ENCODE results near the gene MAPKAP1.

Gene MAPKAP1

GRCh38 chr9:125396799-125397198 lies 310.2 kb downstream of the MAPKAP1 start:
- Histone ChIP-seq H3K36me3 (ENCODE audit: insufficient read depth, low read length) (no peaks in the 10 kb centered on the region), H3K9ac (ENCODE audit: low read depth, low read length) (no peak overlapping the region), H3K4me2 (ENCODE audit: insufficient read depth, low read length) (no peak overlapping the region), H4K20me1 (ENCODE audit: insufficient read depth, low read length) (no peaks in the 10 kb centered on the region), H3K27ac (ENCODE audit: low read length) (no peak overlapping the region), H2AFZ (ENCODE audit: low read depth, low read length) (no peak overlapping the region), H3K27me3 (ENCODE audit: insufficient read depth, low read length, poor library complexity) (no peaks in the 10 kb centered on the region), H3K79me2 (ENCODE audit: insufficient read depth, low read length) (no peaks in the 10 kb centered on the region), H3K9me3 (ENCODE audit: insufficient read depth, low read length, severe bottlenecking) (no peaks in the 10 kb centered on the region), H3K4me3 (ENCODE audit: low read depth in 1 of 2, low read length in 2 of 2) (no peak overlapping the region), H3K4me1 (ENCODE audit: insufficient read depth, low read length) (no peaks in the 10 kb centered on the region)
- no peak for ATAC-seq (ENCODE audit: insufficient read depth, low read depth)
- no peak for DNase-seq
- no peak for TF ChIP-seq CTCF (IDR thresholded peaks at IDR 0.05; ENCODE audit: borderline replicate concordance, extremely low read depth, low read length, poor library complexity, severe bottlenecking)
- TF ChIP-seq EZH2 (IDR thresholded peaks at IDR 0.05; ENCODE audit: borderline replicate concordance, low read depth, low read length, severe bottlenecking) = no peak

GRCh38 chr9:125393426-125393825 lies 313.6 kb downstream of the MAPKAP1 start:
- Histone ChIP-seq H3K27ac (ENCODE audit: low read length) (no peak overlapping the region), H3K27me3 (ENCODE audit: insufficient read depth, low read length, poor library complexity) (no peaks in the 10 kb centered on the region), H2AFZ (ENCODE audit: low read depth, low read length) (no peak overlapping the region), H3K9ac (ENCODE audit: low read depth, low read length) (no peak overlapping the region), H3K4me2 (ENCODE audit: insufficient read depth, low read length) (no peak overlapping the region), H3K79me2 (ENCODE audit: insufficient read depth, low read length) (no peaks in the 10 kb centered on the region), H3K9me3 (ENCODE audit: insufficient read depth, low read length, severe bottlenecking) (no peaks in the 10 kb centered on the region), H3K4me3 (ENCODE audit: low read depth in 1 of 2, low read length in 2 of 2) (no peak overlapping the region), H4K20me1 (ENCODE audit: insufficient read depth, low read length) (no peaks in the 10 kb centered on the region), H3K4me1 (ENCODE audit: insufficient read depth, low read length) (no peaks in the 10 kb centered on the region), H3K36me3 (ENCODE audit: insufficient read depth, low read length) (no peaks in the 10 kb centered on the region)
- DNase-seq = no peak
- no peak for ATAC-seq (ENCODE audit: insufficient read depth, low read depth)
- no peak for TF ChIP-seq EZH2 (IDR thresholded peaks at IDR 0.05; ENCODE audit: borderline replicate concordance, low read depth, low read length, severe bottlenecking)
- no peak for TF ChIP-seq CTCF (IDR thresholded peaks at IDR 0.05; ENCODE audit: borderline replicate concordance, extremely low read depth, low read length, poor library complexity, severe bottlenecking)

- ATAC-seq (ENCODE audit: insufficient read depth, low read depth) (no peak), DNase-seq (no peak)
- Histone ChIP-seq H3K4me2 (ENCODE audit: insufficient read depth, low read length) (no peak overlapping the region), H2AFZ (ENCODE audit: low read depth, low read length) (no peak overlapping the region), H3K9me3 (ENCODE audit: insufficient read depth, low read length, severe bottlenecking) (no peaks in the 10 kb centered on the region), H3K79me2 (ENCODE audit: insufficient read depth, low read length) (no peaks in the 10 kb centered on the region), H3K27me3 (ENCODE audit: insufficient read depth, low read length, poor library complexity) (no peaks in the 10 kb centered on the region), H3K4me1 (ENCODE audit: insufficient read depth, low read length) (no peaks in the 10 kb centered on the region), H3K36me3 (ENCODE audit: insufficient read depth, low read length) (no peaks in the 10 kb centered on the region), H4K20me1 (ENCODE audit: insufficient read depth, low read length) (no peaks in the 10 kb centered on the region), H3K4me3 (ENCODE audit: low read depth in 1 of 2, low read length in 2 of 2) (no peak overlapping the region), H3K9ac (ENCODE audit: low read depth, low read length) (no peak overlapping the region), H3K27ac (ENCODE audit: low read length) (no peak overlapping the region)
- TF ChIP-seq EZH2 (IDR thresholded peaks at IDR 0.05; ENCODE audit: borderline replicate concordance, low read depth, low read length, severe bottlenecking) (no peak), CTCF (IDR thresholded peaks at IDR 0.05; ENCODE audit: borderline replicate concordance, extremely low read depth, low read length, poor library complexity, severe bottlenecking) (no peak)
Measured at GRCh38 chr9:125391704-125392103, 315.3 kb downstream of the MAPKAP1 start.

- H3K9me3 ChIP-seq (ENCODE audit: insufficient read depth, low read length, severe bottlenecking) = no peaks in the 10 kb centered on the region
- ATAC-seq (ENCODE audit: insufficient read depth, low read depth) = no peak
- H3K4me1 ChIP-seq (ENCODE audit: insufficient read depth, low read length) = no peaks in the 10 kb centered on the region
- H3K9ac ChIP-seq (ENCODE audit: low read depth, low read length) = no peak overlapping the region
- no peaks in the 10 kb centered on the region for H3K36me3 ChIP-seq (ENCODE audit: insufficient read depth, low read length)
- H2AFZ ChIP-seq (ENCODE audit: low read depth, low read length) = no peak overlapping the region
- TF ChIP-seq CTCF (IDR thresholded peaks at IDR 0.05; ENCODE audit: borderline replicate concordance, extremely low read depth, low read length, poor library complexity, severe bottlenecking) (no peak), EZH2 (IDR thresholded peaks at IDR 0.05; ENCODE audit: borderline replicate concordance, low read depth, low read length, severe bottlenecking) (no peak)
- H3K4me2 ChIP-seq (ENCODE audit: insufficient read depth, low read length) = no peak overlapping the region
- H3K4me3 ChIP-seq (ENCODE audit: low read depth in 1 of 2, low read length in 2 of 2) = no peak overlapping the region
- H4K20me1 ChIP-seq (ENCODE audit: insufficient read depth, low read length) = no peaks in the 10 kb centered on the region
- H3K79me2 ChIP-seq (ENCODE audit: insufficient read depth, low read length) = no peaks in the 10 kb centered on the region
- no peak overlapping the region for H3K27ac ChIP-seq (ENCODE audit: low read length)
- DNase-seq = no peak
- H3K27me3 ChIP-seq (ENCODE audit: insufficient read depth, low read length, poor library complexity) = no peaks in the 10 kb centered on the region
Measured at GRCh38 chr9:125388978-125389377, 318.0 kb downstream of the MAPKAP1 start.

Measured in DND-41 (cell line).